IMR-90 (cell line): ENCODE measurements around the gene GUCY1A2. TPM values are rescaled to one million over a fixed set of nuclear protein-coding genes. Genes with fewer than 3 reads are reported as not detected.

Source experiments
- ATAC-seq: fragments of 200-7000 bp; cut with Tn5 transposase; 2 replicates; pipeline ENCODE4 v1.9.1; 2020; ENCODE audit warnings: low read depth, mild to moderate bottlenecking, moderate library complexity
- BruUV-seq: library from RNA; stranded (reverse); fragments of 400-500 nt; replicated peaks from 2 replicates; lab custom pipeline; 2021; lab: Mats Ljungman, UMichigan
- CTCF ChIA-PET: fragments of 300-600 bp; formaldehyde crosslinking; extraction: SDS; loops from one replicate; lab custom pipeline; 2021; ENCODE audit warnings: antibody characterized with exemption; lab: Yijun Ruan, JAX
- POLR2A ChIA-PET: fragments of 300-600 bp; sonication (Branson Sonifier 250); formaldehyde crosslinking; loops from one replicate; lab custom pipeline; 2022; ENCODE audit warnings: antibody characterized with exemption; ENCODE audit not compliant: unreplicated experiment; lab: Charles Lee
- DNase-seq: peaks from one replicate; pipeline ENCODE4 v3.0.0; 2013
- H2AFZ ChIP-seq: replicated peaks from 2 replicates; pipeline ENCODE3; 2013; ENCODE audit warnings: low read length, mild to moderate bottlenecking; ENCODE audit not compliant: poor library complexity
- H2AK5ac ChIP-seq: 2 replicates; pipeline ENCODE4 v1.6.1; 2013; ENCODE audit warnings: low read depth, low read length, inconsistent platforms
- H2AK9ac ChIP-seq: replicated peaks from 2 replicates; pipeline ENCODE3; 2013; ENCODE audit warnings: mild to moderate bottlenecking, low read depth, low read length, moderate library complexity; ENCODE audit not compliant: poor library complexity
- H2BK120ac ChIP-seq: 2 replicates; pipeline ENCODE4 v1.6.1; 2013; ENCODE audit warnings: low read depth, low read length, inconsistent platforms
- H2BK15ac ChIP-seq: 3 replicates; pipeline ENCODE4 v1.6.1; 2013; ENCODE audit warnings: low read depth, low read length, inconsistent platforms
- H2BK20ac ChIP-seq: 2 replicates; pipeline ENCODE4 v1.6.1; 2013; ENCODE audit warnings: low read depth, mild to moderate bottlenecking, inconsistent platforms, low read length, moderate library complexity
- H2BK5ac ChIP-seq: 2 replicates; pipeline ENCODE4 v1.6.1; 2013; ENCODE audit warnings: mild to moderate bottlenecking, low read depth, low read length, inconsistent platforms; ENCODE audit not compliant: poor library complexity, severe bottlenecking
- H3K14ac ChIP-seq: replicated peaks from 2 replicates; pipeline ENCODE4 v1.6.1; 2013; ENCODE audit warnings: low read depth, low read length, inconsistent platforms
- H3K18ac ChIP-seq: 2 replicates; pipeline ENCODE4 v1.6.1; 2013; ENCODE audit warnings: low read depth, low read length, control low read depth
- H3K23ac ChIP-seq: 2 replicates; pipeline ENCODE4 v1.6.1; 2013; ENCODE audit warnings: low read depth, low read length, inconsistent platforms
- H3K27ac ChIP-seq: 2 replicates; pipeline ENCODE4 v1.5.1; 2013; ENCODE audit warnings: mild to moderate bottlenecking, control low read depth, low read length; ENCODE audit not compliant: insufficient read depth
- H3K27me3 ChIP-seq: 2 replicates; pipeline ENCODE4 v1.6.1; 2013; ENCODE audit warnings: low read length; ENCODE audit not compliant: control insufficient read depth, insufficient read depth
- H3K36me3 ChIP-seq: 2 replicates; pipeline ENCODE4 v1.6.1; 2013; ENCODE audit warnings: low read length, mixed read lengths; ENCODE audit not compliant: control insufficient read depth, insufficient read depth
- H3K4ac ChIP-seq: 2 replicates; pipeline ENCODE4 v1.6.1; 2013; ENCODE audit warnings: low read depth, low read length, inconsistent platforms
- H3K4me1 ChIP-seq: 2 replicates; pipeline ENCODE4 v1.6.1; 2013; ENCODE audit warnings: low read length, mixed read lengths; ENCODE audit not compliant: control insufficient read depth, insufficient read depth
- H3K4me2 ChIP-seq: 2 replicates; pipeline ENCODE4 v1.6.1; 2013; ENCODE audit warnings: low read depth, mild to moderate bottlenecking, control low read depth, low read length, moderate library complexity
- H3K4me3 ChIP-seq: 2 replicates; pipeline ENCODE4 v1.5.1; 2013; ENCODE audit warnings: low read depth, mild to moderate bottlenecking, control low read depth, low read length, moderate library complexity; ENCODE audit not compliant: insufficient read depth
- H3K56ac ChIP-seq: 2 replicates; pipeline ENCODE4 v1.6.1; 2013; ENCODE audit warnings: low read length, inconsistent platforms; ENCODE audit not compliant: insufficient read depth; ENCODE audit errors: extremely low read depth
- H3K79me1 ChIP-seq, 2 experiments: 2 replicates each; pipeline ENCODE4 v1.6.1; 2013; ENCODE audit warnings: low read length in 2 of 2, inconsistent platforms in 1 of 2, low read depth in 1 of 2
- H3K9ac ChIP-seq: 2 replicates; pipeline ENCODE4 v1.6.1; 2013; ENCODE audit warnings: low read depth, low read length, control low read depth
- H3K9me1 ChIP-seq: 2 replicates; pipeline ENCODE4 v1.6.1; 2013; ENCODE audit warnings: low read length, inconsistent platforms; ENCODE audit not compliant: insufficient read depth
- H3K9me3 ChIP-seq: 2 replicates; pipeline ENCODE4 v1.6.1; 2013; ENCODE audit warnings: low read length; ENCODE audit not compliant: control insufficient read depth, insufficient read depth
- H4K20me1 ChIP-seq: 2 replicates; pipeline ENCODE4 v1.6.1; 2013; ENCODE audit warnings: low read length, inconsistent platforms; ENCODE audit not compliant: insufficient read depth
- H4K5ac ChIP-seq: 2 replicates; pipeline ENCODE4 v1.6.1; 2013; ENCODE audit warnings: mild to moderate bottlenecking, low read depth, low read length, control low read depth
- H4K8ac ChIP-seq, 2 experiments: 2 replicates each; pipeline ENCODE4 v1.6.1; 2013; ENCODE audit warnings: low read depth in 2 of 2, low read length in 2 of 2, control low read depth in 1 of 2, inconsistent platforms in 1 of 2
- H4K91ac ChIP-seq: 2 replicates; pipeline ENCODE4 v1.6.1; 2013; ENCODE audit warnings: low read depth, low read length, inconsistent platforms; ENCODE audit not compliant: insufficient read depth
- BHLHE40 ChIP-seq: fragments of 150-350 bp; IDR thresholded peaks from 2 replicates; pipeline ENCODE4 v1.6.1; 2016; ENCODE audit warnings: mild to moderate bottlenecking, low read depth, low read length
- CEBPB ChIP-seq: IDR thresholded peaks from 2 replicates; pipeline ENCODE4 v1.6.1; 2012; ENCODE audit warnings: low read depth, low read length, improper control_type of control experiment
- CHD1 ChIP-seq: IDR thresholded peaks from 2 replicates; pipeline ENCODE4 v1.6.1; 2012; ENCODE audit warnings: low read depth, low read length, improper control_type of control experiment
- ELK1 ChIP-seq: fragments of 150-350 bp; IDR thresholded peaks from 2 replicates; pipeline ENCODE4 v1.6.1; 2016; ENCODE audit warnings: low read depth, mild to moderate bottlenecking, low read length, moderate library complexity, borderline replicate concordance
- MAFK ChIP-seq: IDR thresholded peaks from 2 replicates; pipeline ENCODE4 v1.6.1; 2012; ENCODE audit warnings: low read depth, low read length, improper control_type of control experiment
- MXI1 ChIP-seq: IDR thresholded peaks from 2 replicates; pipeline ENCODE4 v1.6.1; 2012; ENCODE audit warnings: low read depth, mild to moderate bottlenecking, low read length, moderate library complexity, borderline replicate concordance
- NFE2L2 ChIP-seq: fragments of 150-350 bp; IDR thresholded peaks from 2 replicates; pipeline ENCODE4 v1.6.1; 2016; ENCODE audit warnings: low read depth, mild to moderate bottlenecking, low read length
- RFX5 ChIP-seq: IDR thresholded peaks from 2 replicates; pipeline ENCODE4 v1.8.0; 2012; ENCODE audit warnings: low read depth, mild to moderate bottlenecking, low read length, moderate library complexity
- SMC3 ChIP-seq: fragments of 150-350 bp; IDR thresholded peaks from 2 replicates; pipeline ENCODE4 v1.6.1; 2016; ENCODE audit warnings: low read depth, mild to moderate bottlenecking, antibody characterized with exemption, low read length, moderate library complexity
- USF2 ChIP-seq: fragments of 150-350 bp; IDR thresholded peaks from 2 replicates; pipeline ENCODE4 v1.6.1; 2017; ENCODE audit warnings: mild to moderate bottlenecking, antibody characterized with exemption, low read length, low read depth
- WGBS, 2 experiments: methylation state at CpG; one replicate each; pipeline versions ENCODE4 v1.1.5 to v1.1.7; 2013; ENCODE audit warnings: missing lambda C conversion rate in 2 of 2; ENCODE audit not compliant: insufficient read length in 1 of 2; ENCODE audit errors: extremely low coverage in 2 of 2; 5-methylcytosine and 5-hydroxymethylcytosine counted together
- dilution Hi-C: fragments of 300-500 bp; cut with HindIII; formaldehyde crosslinking; loops from one replicate; pipeline ENCODE4 v1.14.3; 2018; ENCODE audit warnings: low sequenced_read_pairs; ENCODE audit not compliant: unreplicated experiment
- in situ Hi-C: fragments of 300-500 bp; cut with MboI; formaldehyde crosslinking; loops from 3 replicates; pipeline ENCODE4 v1.14.3; 2019; ENCODE audit warnings: low sequenced_read_pairs, inconsistent platforms, mixed read lengths
- intact Hi-C: fragments of 100-400 bp; cut with micrococcal nuclease; formaldehyde crosslinking; loops from 2 replicates; pipeline ENCODE4 v1.10.0; 2022
- polyA plus RNA-seq, 3 experiments: library from polyadenylated mRNA; depleted of rRNA; stranded (reverse); fragments of >200 nt; gene quantifications; 2 replicates each; pipeline ENCODE4 v1.2.3, GENCODE V29; 2012; ENCODE audit warnings: low replicate concordance in 1 of 3
- total RNA-seq: library from RNA; depleted of rRNA; stranded (reverse); fragments of >200 nt; gene quantifications from 2 replicates; pipeline ENCODE4 v1.2.3, GENCODE V29; 2012
- TF ChIP-seq, protein P1 (sequence below): conservative IDR thresholded peaks from 2 replicates; pipeline ENCODE4 v1.5.1; 2012; ENCODE audit warnings: mild to moderate bottlenecking, low read depth, low read length, improper control_type of control experiment

The GUCY1A2 gene
- total and polyA plus RNA-seq, 2 of the 4 experiments (the other 2 are of a cell fraction), result under 0.01 to 0.03 TPM

GRCh38 chr11:107009190-107009589 lies 9.1 kb downstream of the GUCY1A2 start:
- in situ Hi-C loops (no loop called here), dilution Hi-C loops (no loop called here), intact Hi-C loops (no loop called here)
- Histone ChIP-seq H3K27me3 (no peaks in the 10 kb centered on the region), H3K9me3 (no peaks in the 10 kb centered on the region), H3K56ac (no peak overlapping the region), H2AK9ac (no peak overlapping the region), H3K4ac (no peak overlapping the region), H3K36me3 (no peaks in the 10 kb centered on the region), H3K4me3 (no peak overlapping the region), H3K9me1 (no peaks in the 10 kb centered on the region), H3K23ac (no peak overlapping the region), H2AK5ac (no peak overlapping the region), H4K8ac (no peak overlapping the region), H2AFZ (no peak overlapping the region), H3K14ac (no peak overlapping the region), H4K5ac (no peak overlapping the region), H3K27ac (no peak overlapping the region), H2BK15ac (no peak overlapping the region), H4K91ac (no peak overlapping the region), H3K4me1 (no peaks in the 10 kb centered on the region), H3K4me2 (no peak overlapping the region), H2BK5ac (no peak overlapping the region), H2BK20ac (no peak overlapping the region), H3K79me1 (no peaks in the 10 kb centered on the region), H4K20me1 (no peaks in the 10 kb centered on the region), H3K9ac (no peak overlapping the region), H3K18ac (no peak overlapping the region), H2BK120ac (no peak overlapping the region)
- ChIA-PET CTCF (no interaction called here), POLR2A (no interaction called here)
- WGBS, 2 experiments, result no CpG with 5 or more reads among the region's 1 CpG
- BruUV-seq, result no TSS peak
- ATAC-seq (no peak), DNase-seq (no peak)
- no peak for TF ChIP-seq USF2
- TF ChIP-seq RFX5, result no peak
- TF ChIP-seq ELK1, result no peak
- TF ChIP-seq, protein P1, sequence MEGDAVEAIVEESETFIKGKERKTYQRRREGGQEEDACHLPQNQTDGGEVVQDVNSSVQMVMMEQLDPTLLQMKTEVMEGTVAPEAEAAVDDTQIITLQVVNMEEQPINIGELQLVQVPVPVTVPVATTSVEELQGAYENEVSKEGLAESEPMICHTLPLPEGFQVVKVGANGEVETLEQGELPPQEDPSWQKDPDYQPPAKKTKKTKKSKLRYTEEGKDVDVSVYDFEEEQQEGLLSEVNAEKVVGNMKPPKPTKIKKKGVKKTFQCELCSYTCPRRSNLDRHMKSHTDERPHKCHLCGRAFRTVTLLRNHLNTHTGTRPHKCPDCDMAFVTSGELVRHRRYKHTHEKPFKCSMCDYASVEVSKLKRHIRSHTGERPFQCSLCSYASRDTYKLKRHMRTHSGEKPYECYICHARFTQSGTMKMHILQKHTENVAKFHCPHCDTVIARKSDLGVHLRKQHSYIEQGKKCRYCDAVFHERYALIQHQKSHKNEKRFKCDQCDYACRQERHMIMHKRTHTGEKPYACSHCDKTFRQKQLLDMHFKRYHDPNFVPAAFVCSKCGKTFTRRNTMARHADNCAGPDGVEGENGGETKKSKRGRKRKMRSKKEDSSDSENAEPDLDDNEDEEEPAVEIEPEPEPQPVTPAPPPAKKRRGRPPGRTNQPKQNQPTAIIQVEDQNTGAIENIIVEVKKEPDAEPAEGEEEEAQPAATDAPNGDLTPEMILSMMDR, result no peak
- TF ChIP-seq CEBPB, result no peak
- TF ChIP-seq SMC3, result no peak
- no peak for TF ChIP-seq MAFK
- no peak for TF ChIP-seq CHD1
- no peak for TF ChIP-seq NFE2L2
- no peak for TF ChIP-seq BHLHE40
- no peak for TF ChIP-seq MXI1
